ENCODE measurements around the gene COL1A2.

DNA sequence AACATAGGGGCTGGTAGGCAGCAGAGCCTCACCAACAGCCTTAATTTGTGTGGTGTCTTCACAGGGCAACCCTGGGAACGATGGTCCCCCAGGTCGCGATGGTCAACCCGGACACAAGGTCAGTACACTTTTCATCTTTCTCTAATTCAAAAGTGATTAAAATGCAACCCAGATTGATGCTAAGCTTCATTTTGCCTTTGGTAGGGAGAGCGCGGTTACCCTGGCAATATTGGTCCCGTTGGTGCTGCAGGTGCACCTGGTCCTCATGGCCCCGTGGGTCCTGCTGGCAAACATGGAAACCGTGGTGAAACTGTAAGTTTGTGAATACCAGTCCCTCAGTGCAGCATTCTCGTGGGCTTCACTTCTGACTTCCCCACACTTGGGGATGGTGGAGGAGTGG, 30.9 kb downstream of the COL1A2 start:
- TF ChIP-seq, protein P1, sequence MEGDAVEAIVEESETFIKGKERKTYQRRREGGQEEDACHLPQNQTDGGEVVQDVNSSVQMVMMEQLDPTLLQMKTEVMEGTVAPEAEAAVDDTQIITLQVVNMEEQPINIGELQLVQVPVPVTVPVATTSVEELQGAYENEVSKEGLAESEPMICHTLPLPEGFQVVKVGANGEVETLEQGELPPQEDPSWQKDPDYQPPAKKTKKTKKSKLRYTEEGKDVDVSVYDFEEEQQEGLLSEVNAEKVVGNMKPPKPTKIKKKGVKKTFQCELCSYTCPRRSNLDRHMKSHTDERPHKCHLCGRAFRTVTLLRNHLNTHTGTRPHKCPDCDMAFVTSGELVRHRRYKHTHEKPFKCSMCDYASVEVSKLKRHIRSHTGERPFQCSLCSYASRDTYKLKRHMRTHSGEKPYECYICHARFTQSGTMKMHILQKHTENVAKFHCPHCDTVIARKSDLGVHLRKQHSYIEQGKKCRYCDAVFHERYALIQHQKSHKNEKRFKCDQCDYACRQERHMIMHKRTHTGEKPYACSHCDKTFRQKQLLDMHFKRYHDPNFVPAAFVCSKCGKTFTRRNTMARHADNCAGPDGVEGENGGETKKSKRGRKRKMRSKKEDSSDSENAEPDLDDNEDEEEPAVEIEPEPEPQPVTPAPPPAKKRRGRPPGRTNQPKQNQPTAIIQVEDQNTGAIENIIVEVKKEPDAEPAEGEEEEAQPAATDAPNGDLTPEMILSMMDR (CRISPR knock-in tag; IDR thresholded peaks at IDR 0.05), result no peak
- TF ChIP-seq KAT7 (CRISPR knock-in tag; IDR thresholded peaks at IDR 0.05; ENCODE audit: borderline replicate concordance), result no peak
